Smooth muscle cell (in vitro differentiated cells): Measurements from ENCODE around the gene HEXIM1. TPM values are rescaled to one million over a fixed set of nuclear protein-coding genes. Genes with fewer than 3 reads are reported as not detected.

ENCODE experiments used
- DNase-seq: peaks from one replicate; lab custom pipeline; 2025; ENCODE audit not compliant: unreplicated experiment; lab: John Stamatoyannopoulos, UW
- H2AFZ ChIP-seq: fragments of 200-600 bp; sonication (generic); 2 replicates; pipeline ENCODE4 v1.6.0; 2016; ENCODE audit warnings: antibody characterized with exemption, low read depth, mild to moderate bottlenecking
- H3F3A ChIP-seq: fragments of 200-600 bp; sonication (generic); 2 replicates; pipeline ENCODE4 v1.6.0; 2017; ENCODE audit warnings: antibody characterized with exemption, low read depth
- H3K27ac ChIP-seq: fragments of 200-600 bp; sonication (generic); 2 replicates; pipeline ENCODE4 v1.5.1; 2016; ENCODE audit warnings: low read depth, mild to moderate bottlenecking
- H3K27me3 ChIP-seq: fragments of 200-600 bp; sonication (generic); 2 replicates; pipeline ENCODE4 v1.6.1; 2016; ENCODE audit warnings: low read depth, mild to moderate bottlenecking
- H3K36me3 ChIP-seq: fragments of 200-600 bp; sonication (generic); 2 replicates; pipeline ENCODE4 v1.5.1; 2016; ENCODE audit warnings: low read depth
- H3K4me1 ChIP-seq: fragments of 200-600 bp; sonication (generic); 2 replicates; pipeline ENCODE4 v1.5.1; 2016; ENCODE audit warnings: low read depth
- H3K4me2 ChIP-seq: fragments of 200-600 bp; sonication (generic); 2 replicates; pipeline ENCODE4 v1.6.0; 2016; ENCODE audit warnings: mild to moderate bottlenecking
- H3K4me3 ChIP-seq: fragments of 200-600 bp; sonication (generic); 2 replicates; pipeline ENCODE4 v1.5.1; 2016; ENCODE audit warnings: mild to moderate bottlenecking
- H3K79me2 ChIP-seq: fragments of 200-600 bp; sonication (generic); 2 replicates; pipeline ENCODE4 v1.6.0; 2016; ENCODE audit warnings: low read depth, mild to moderate bottlenecking
- H3K9ac ChIP-seq: fragments of 200-600 bp; sonication (generic); 2 replicates; pipeline ENCODE4 v1.6.0; 2016; ENCODE audit warnings: low read depth
- H3K9me3 ChIP-seq: fragments of 200-600 bp; sonication (generic); replicated peaks from 2 replicates; pipeline ENCODE4 v1.5.1; 2016; ENCODE audit warnings: low read depth
- H4K20me1 ChIP-seq: fragments of 200-600 bp; sonication (generic); 2 replicates; pipeline ENCODE4 v1.6.0; 2016; ENCODE audit warnings: low read depth
- CTCF ChIP-seq: fragments of 200-600 bp; sonication (generic); IDR thresholded peaks from 2 replicates; pipeline ENCODE4 v1.5.1; 2017; ENCODE audit warnings: borderline replicate concordance, mild to moderate bottlenecking, antibody characterized with exemption; ENCODE audit not compliant: insufficient read depth, poor library complexity, severe bottlenecking
- WGBS: methylation state at CpG from one replicate; pipeline ENCODE4 v1.1.7; 2016; ENCODE audit warnings: low lambda C conversion rate; 5-methylcytosine and 5-hydroxymethylcytosine counted together
- polyA plus RNA-seq: library from polyadenylated mRNA; unstranded; fragments of >200 nt; fragmentation: Nextera tagmentation; extraction: Ambion mirVana; gene quantifications from 2 replicates; pipeline ENCODE4 v1.2.1, GENCODE V29; 2016
- total RNA-seq: library from RNA; depleted of rRNA; stranded (reverse); fragments of >200 nt; gene quantifications from 2 replicates; pipeline ENCODE4 v1.2.3, GENCODE V29; 2014

Gene HEXIM1
- total and polyA plus RNA-seq, 2 experiments from 2014 or later, result 9.4 to 13.7 TPM

DNA sequence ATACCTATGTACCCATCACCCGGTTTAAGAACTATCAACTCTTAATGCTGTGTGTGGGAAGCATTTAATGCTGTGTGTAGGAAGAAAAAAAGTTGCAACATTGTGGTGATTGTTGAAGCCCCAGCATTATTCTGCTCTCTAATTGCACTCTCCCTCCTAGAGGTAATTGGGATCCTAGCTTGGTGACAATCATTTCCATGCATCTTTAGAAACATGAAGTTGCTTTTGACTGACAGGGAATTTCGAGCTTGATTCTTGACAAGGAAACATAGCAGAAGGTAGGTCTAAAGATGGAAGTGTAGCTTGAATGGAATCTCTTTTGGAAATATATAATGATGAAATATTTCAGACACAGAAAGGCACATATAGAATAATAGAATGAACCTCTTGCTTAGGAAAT, 40.7 kb downstream of the HEXIM1 start:
- H4K20me1 ChIP-seq, result no peaks in the 10 kb centered on the region
- no peak overlapping the region for H3K27ac ChIP-seq
- no peak overlapping the region for H3K4me3 ChIP-seq
- no peaks in the 10 kb centered on the region for H3K4me1 ChIP-seq
- H3K9ac ChIP-seq, result no peak overlapping the region
- 74% methylated on average over 2 of the region's 2 CpGs for WGBS
- no peaks in the 10 kb centered on the region for H3F3A ChIP-seq
- H3K36me3 ChIP-seq, result no peaks in the 10 kb centered on the region
- no peak overlapping the region for H2AFZ ChIP-seq
- H3K79me2 ChIP-seq, result no peaks in the 10 kb centered on the region
- H3K27me3 ChIP-seq, result no peaks in the 10 kb centered on the region
- H3K4me2 ChIP-seq, result no peak overlapping the region
- no peak for TF ChIP-seq CTCF
- H3K9me3 ChIP-seq, result no peaks in the 10 kb centered on the region
- no peak for DNase-seq

- H3K4me3 ChIP-seq, result no peak overlapping the region
- H3K9me3 ChIP-seq, result no peaks in the 10 kb centered on the region
- no peaks in the 10 kb centered on the region for H3K27me3 ChIP-seq
- no peak for TF ChIP-seq CTCF
- WGBS, result 73% methylated on average over 11 of the region's 11 CpGs
- H3K4me2 ChIP-seq, result no peak overlapping the region
- no peaks in the 10 kb centered on the region for H3K4me1 ChIP-seq
- no peak overlapping the region for H3K27ac ChIP-seq
- H4K20me1 ChIP-seq, result no peaks in the 10 kb centered on the region
- no peak overlapping the region for H2AFZ ChIP-seq
- no peaks in the 10 kb centered on the region for H3F3A ChIP-seq
- no peaks in the 10 kb centered on the region for H3K36me3 ChIP-seq
- H3K9ac ChIP-seq, result no peak overlapping the region
- DNase-seq, result no peak
- H3K79me2 ChIP-seq, result no peaks in the 10 kb centered on the region
Measured at GRCh38 chr17:45190503-45191255, 42.4 kb downstream of the HEXIM1 start.

- Histone ChIP-seq H3K79me2 (no peaks in the 10 kb centered on the region), H3K4me1 (peaks cover 7% of the 10 kb centered on the region), H3F3A (no peaks in the 10 kb centered on the region), H3K27me3 (no peaks in the 10 kb centered on the region), H3K9me3 (no peaks in the 10 kb centered on the region), H3K4me3 (no peak overlapping the region), H3K4me2 (no peak overlapping the region), H2AFZ (no peak overlapping the region), H3K9ac (no peak overlapping the region), H3K27ac (no peak overlapping the region), H4K20me1 (no peaks in the 10 kb centered on the region), H3K36me3 (no peaks in the 10 kb centered on the region)
- DNase-seq, result no peak
- no peak for TF ChIP-seq CTCF
Measured at GRCh38 chr17:45195424-45195823, 47.1 kb downstream of the HEXIM1 start.

- Histone ChIP-seq H3K27ac (no peak overlapping the region), H3F3A (no peaks in the 10 kb centered on the region), H3K4me3 (no peak overlapping the region), H3K27me3 (no peaks in the 10 kb centered on the region), H3K4me1 (peaks cover 7% of the 10 kb centered on the region), H3K79me2 (no peaks in the 10 kb centered on the region), H3K9me3 (no peaks in the 10 kb centered on the region), H3K9ac (no peak overlapping the region), H2AFZ (peak overlapping the region; percentile 67), H4K20me1 (no peaks in the 10 kb centered on the region), H3K36me3 (no peaks in the 10 kb centered on the region), H3K4me2 (no peak overlapping the region)
- TF ChIP-seq CTCF, result no peak
- no peak for DNase-seq
- 80% methylated on average over 6 of the region's 6 CpGs for WGBS
Measured at GRCh38 chr17:45197108-45197507, 48.8 kb downstream of the HEXIM1 start.
